Neuronal stem cell (in vitro differentiated cells): Measurements from ENCODE around the gene FBXO22.

Experiments used
- DNase-seq: peaks from one replicate; pipeline ENCODE4 v3.0.0-alpha.2; 2013; ENCODE audit warnings: low spot score
- H2AFZ ChIP-seq: one replicate; pipeline ENCODE4 v1.6.1; 2013; ENCODE audit warnings: mild to moderate bottlenecking, low read length, inconsistent platforms
- H2AK5ac ChIP-seq: 2 replicates; pipeline ENCODE4 v1.6.1; 2013; ENCODE audit warnings: low read depth, mild to moderate bottlenecking, inconsistent platforms, low read length, moderate library complexity, mixed read lengths
- H2BK120ac ChIP-seq: 2 replicates; pipeline ENCODE4 v1.6.1; 2013; ENCODE audit warnings: low read depth, mild to moderate bottlenecking, inconsistent platforms, low read length, moderate library complexity, mixed read lengths
- H2BK12ac ChIP-seq: one replicate; pipeline ENCODE4 v1.6.1; 2013; ENCODE audit warnings: low read length, inconsistent platforms
- H2BK15ac ChIP-seq: 2 replicates; pipeline ENCODE4 v1.6.1; 2013; ENCODE audit warnings: mild to moderate bottlenecking, low read length, inconsistent platforms, mixed read lengths
- H2BK5ac ChIP-seq: one replicate; pipeline ENCODE4 v1.6.1; 2013; ENCODE audit warnings: inconsistent platforms, mild to moderate bottlenecking, low read length, moderate library complexity
- H3K14ac ChIP-seq: one replicate; pipeline ENCODE4 v1.6.1; 2013; ENCODE audit warnings: low read length, inconsistent platforms
- H3K18ac ChIP-seq: 2 replicates; pipeline ENCODE4 v1.6.1; 2013; ENCODE audit warnings: low read length, inconsistent platforms
- H3K23ac ChIP-seq: 2 replicates; pipeline ENCODE4 v1.6.1; 2013; ENCODE audit warnings: low read depth, mild to moderate bottlenecking, mixed read lengths, low read length, inconsistent platforms; ENCODE audit not compliant: poor library complexity
- H3K27ac ChIP-seq: replicated peaks from 3 replicates; pipeline ENCODE4 v1.5.1; 2013; ENCODE audit warnings: low read length, inconsistent platforms
- H3K27me3 ChIP-seq, 3 experiments: 2 replicates each; pipeline ENCODE4 v1.6.1; 2013; ENCODE audit warnings: low read length in 3 of 3, mild to moderate bottlenecking in 2 of 3, inconsistent platforms in 1 of 3, low read depth in 1 of 3, mixed read lengths in 1 of 3, moderate library complexity in 1 of 3; ENCODE audit not compliant: control insufficient read depth in 3 of 3, insufficient read depth in 3 of 3
- H3K36me3 ChIP-seq, 2 donors: replicated peaks in 1 of 2; 2 replicates each; pipeline ENCODE4 v1.6.1; 2013; ENCODE audit warnings: low read length in 2 of 2; ENCODE audit not compliant: control insufficient read depth in 2 of 2, insufficient read depth in 2 of 2
- H3K4ac ChIP-seq: 2 replicates; pipeline ENCODE4 v1.6.1; 2013; ENCODE audit warnings: inconsistent platforms, mild to moderate bottlenecking, low read length, moderate library complexity
- H3K4me1 ChIP-seq, 2 donors: 1 replicate in 1 of 2; 2 replicates in 1 of 2; pipeline ENCODE4 v1.6.1; 2013; ENCODE audit warnings: low read length in 2 of 2, low read depth in 1 of 2; ENCODE audit not compliant: control insufficient read depth in 2 of 2, insufficient read depth in 1 of 2
- H3K4me2 ChIP-seq: one replicate; pipeline ENCODE4 v1.6.1; 2013; ENCODE audit warnings: mild to moderate bottlenecking, low read length, inconsistent platforms; ENCODE audit not compliant: insufficient read depth, poor library complexity, severe bottlenecking
- H3K4me3 ChIP-seq, 2 donors: 2 replicates each; pipeline ENCODE4 v1.5.1; 2013; ENCODE audit warnings: low read length in 2 of 2, mild to moderate bottlenecking in 2 of 2, inconsistent platforms in 1 of 2, moderate library complexity in 1 of 2
- H3K79me1 ChIP-seq: one replicate; pipeline ENCODE4 v1.6.1; 2013; ENCODE audit warnings: low read depth, mild to moderate bottlenecking, inconsistent platforms, low read length, moderate library complexity
- H3K9ac ChIP-seq: one replicate; pipeline ENCODE4 v1.6.1; 2013; ENCODE audit warnings: mild to moderate bottlenecking, low read depth, low read length, inconsistent platforms; ENCODE audit not compliant: poor library complexity
- H3K9me3 ChIP-seq, 2 donors: replicated peaks in 1 of 2; 2 replicates each; pipeline versions ENCODE3 to v1.6.1; 2013; ENCODE audit warnings: low read length in 2 of 2, mild to moderate bottlenecking in 2 of 2, inconsistent platforms in 1 of 2, low read depth in 1 of 2, mixed read lengths in 1 of 2, moderate library complexity in 1 of 2; ENCODE audit not compliant: control insufficient read depth in 2 of 2, insufficient read depth in 1 of 2
- H4K8ac ChIP-seq: one replicate; pipeline ENCODE4 v1.6.1; 2013; ENCODE audit warnings: low read depth, mild to moderate bottlenecking, inconsistent platforms, low read length, moderate library complexity
- H4K91ac ChIP-seq: one replicate; pipeline ENCODE4 v1.6.1; 2013; ENCODE audit warnings: low read length, low read depth, mild to moderate bottlenecking, inconsistent platforms; ENCODE audit not compliant: poor library complexity
- WGBS, 2 donors: extraction: QIAGEN DNeasy Blood & Tissue Kit; methylation state at CpG; one replicate each; pipeline ENCODE4 v1.1.7; 2013; ENCODE audit warnings: missing lambda C conversion rate in 2 of 2, mixed read lengths in 1 of 2; ENCODE audit not compliant: insufficient read length in 2 of 2, insufficient replicate concordance in 1 of 2; ENCODE audit errors: extremely low coverage in 2 of 2; 5-methylcytosine and 5-hydroxymethylcytosine counted together

The FBXO22 gene

DNA sequence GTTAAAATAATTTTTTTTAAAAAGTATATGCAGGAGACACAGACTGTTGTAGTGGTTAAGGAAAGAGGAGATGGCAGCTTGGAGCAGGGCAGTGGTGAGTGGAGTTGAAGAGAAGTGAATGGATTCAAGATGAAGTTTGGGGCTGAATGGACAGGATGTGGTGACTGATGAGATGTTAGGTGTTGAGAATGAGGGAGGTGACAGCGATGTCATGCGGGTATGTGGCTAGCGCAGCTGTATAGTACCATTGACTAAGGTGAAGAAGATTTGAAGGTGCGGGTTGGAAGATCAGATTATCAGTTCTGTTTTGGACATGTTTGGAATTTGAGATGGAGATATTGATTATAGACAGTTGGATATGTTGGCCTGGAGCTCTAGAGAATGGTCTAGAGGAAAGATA, 20.1 kb downstream of the FBXO22 start:
- Histone ChIP-seq H3K4me2 (no peak overlapping the region), H2AK5ac (no peak overlapping the region), H3K36me3 (peaks cover 15 to 95% of the 10 kb centered on the region in 2 donors), H2BK15ac (no peak overlapping the region), H2AFZ (no peak overlapping the region), H3K9ac (no peak overlapping the region), H4K8ac (no peak overlapping the region), H3K14ac (no peak overlapping the region), H2BK120ac (no peak overlapping the region), H3K23ac (no peak overlapping the region), H3K9me3 (no peaks in the 10 kb centered on the region), H3K4me1 (no peaks in the 10 kb centered on the region), H3K4me3 (no peak overlapping the region), H3K79me1 (no peaks in the 10 kb centered on the region), H2BK5ac (no peak overlapping the region), H3K4ac (no peak overlapping the region), H3K27ac (no peak overlapping the region), H3K18ac (no peak overlapping the region), H4K91ac (no peak overlapping the region), H2BK12ac (no peak overlapping the region), H3K27me3 (no peaks in the 10 kb centered on the region)
- no peak for DNase-seq
- WGBS, 2 donors, result 100% methylated on average over 1 of the region's 4 CpGs; no CpG with 5 or more reads in 1 of the 2 donors

DNA sequence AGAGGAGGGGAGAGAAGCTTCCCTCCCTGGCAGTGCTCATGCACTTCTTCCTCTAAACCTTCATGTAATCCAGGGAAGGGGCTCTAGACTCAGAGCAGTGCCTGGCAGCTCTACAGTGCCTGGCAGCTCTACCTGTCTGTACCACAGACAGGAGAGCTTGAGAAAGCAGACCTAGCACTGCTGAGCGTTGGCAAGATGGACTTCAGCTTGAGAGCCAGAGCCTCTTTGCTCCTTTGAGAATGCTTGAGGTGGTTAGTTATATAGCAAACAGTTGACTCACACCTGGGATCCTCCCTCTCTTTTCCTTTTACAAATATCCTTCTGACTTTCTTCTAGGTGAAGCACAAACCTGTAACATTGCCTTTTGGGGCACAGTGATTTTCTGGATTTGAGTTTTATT, 20.9 kb downstream of the FBXO22 start:
- Histone ChIP-seq H3K4me3 (no peak overlapping the region), H3K27me3 (no peaks in the 10 kb centered on the region), H3K23ac (no peak overlapping the region), H3K36me3 (peaks cover 14 to 95% of the 10 kb centered on the region in 2 donors), H3K4me1 (no peaks in the 10 kb centered on the region), H3K79me1 (no peaks in the 10 kb centered on the region), H2BK12ac (no peak overlapping the region), H2BK15ac (no peak overlapping the region), H3K27ac (no peak overlapping the region), H2AFZ (no peak overlapping the region), H2AK5ac (no peak overlapping the region), H3K18ac (no peak overlapping the region), H4K91ac (no peak overlapping the region), H3K14ac (no peak overlapping the region), H3K4me2 (no peak overlapping the region), H3K9ac (peak overlapping the region; percentile 38), H2BK5ac (no peak overlapping the region), H2BK120ac (no peak overlapping the region), H4K8ac (no peak overlapping the region), H3K9me3 (no peaks in the 10 kb centered on the region), H3K4ac (no peak overlapping the region)
- DNase-seq, result no peak
- WGBS, 2 donors, result no CpG with 5 or more reads among the region's 1 CpG

- H3K4me3 ChIP-seq, result no peak overlapping the region
- no peak overlapping the region for H3K14ac ChIP-seq
- no peak overlapping the region for H2BK12ac ChIP-seq
- H2BK15ac ChIP-seq, result no peak overlapping the region
- H4K91ac ChIP-seq, result no peak overlapping the region
- no peak overlapping the region for H3K9ac ChIP-seq
- H3K4me1 ChIP-seq, result no peaks in the 10 kb centered on the region
- H2AFZ ChIP-seq, result no peak overlapping the region
- H2BK120ac ChIP-seq, result no peak overlapping the region
- H2AK5ac ChIP-seq, result no peak overlapping the region
- peaks cover 13 to 95% of the 10 kb centered on the region in 2 donors for H3K36me3 ChIP-seq
- no CpG with 5 or more reads among the region's 2 CpGs for whole genome bisulfite sequencing, 2 donors
- H3K4ac ChIP-seq, result no peak overlapping the region
- no peak overlapping the region for H3K23ac ChIP-seq
- no peak overlapping the region for H2BK5ac ChIP-seq
- no peaks in the 10 kb centered on the region for H3K79me1 ChIP-seq
- no peaks in the 10 kb centered on the region for H3K27me3 ChIP-seq
- no peak for DNase-seq
- no peaks in the 10 kb centered on the region for H3K9me3 ChIP-seq
- H4K8ac ChIP-seq, result no peak overlapping the region
- no peak overlapping the region for H3K27ac ChIP-seq
- H3K18ac ChIP-seq, result no peak overlapping the region
- H3K4me2 ChIP-seq, result no peak overlapping the region
Observed at GRCh38 chr15:75925440-75925839, 21.8 kb downstream of the FBXO22 start.

DNA sequence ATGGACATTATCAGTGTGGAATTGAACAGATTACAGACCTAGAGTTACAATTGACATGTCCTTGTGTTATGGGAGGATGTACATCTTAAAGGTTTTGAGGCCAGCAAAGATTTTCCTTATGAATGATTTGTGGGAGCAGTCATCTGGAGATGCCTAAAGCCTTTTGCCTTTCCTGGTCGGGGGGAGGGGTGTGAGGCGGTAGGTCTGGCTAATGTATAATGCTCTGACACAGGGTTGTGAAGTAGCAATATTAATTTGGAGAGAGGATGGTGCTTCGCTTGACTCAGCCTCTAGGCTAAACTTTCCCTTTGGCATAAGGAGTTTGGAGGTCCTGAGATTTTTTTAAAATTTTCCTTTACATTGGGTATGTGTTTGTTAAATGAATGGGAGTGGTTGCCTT, 23.3 kb downstream of the FBXO22 start:
- no peak overlapping the region for H3K4ac ChIP-seq
- H4K8ac ChIP-seq, result no peak overlapping the region
- peaks cover 15 to 96% of the 10 kb centered on the region in 2 donors for H3K36me3 ChIP-seq
- H3K4me3 ChIP-seq, result no peak overlapping the region
- H3K27me3 ChIP-seq, result no peaks in the 10 kb centered on the region
- no peak overlapping the region for H3K27ac ChIP-seq
- no peak overlapping the region for H3K18ac ChIP-seq
- no peak overlapping the region for H3K23ac ChIP-seq
- no peak overlapping the region for H4K91ac ChIP-seq
- no peaks in the 10 kb centered on the region for H3K4me1 ChIP-seq
- H2BK120ac ChIP-seq, result no peak overlapping the region
- no peak overlapping the region for H2AK5ac ChIP-seq
- no peak overlapping the region for H3K9ac ChIP-seq
- DNase-seq, result no peak
- H2BK15ac ChIP-seq, result no peak overlapping the region
- no peak overlapping the region for H3K14ac ChIP-seq
- no peak overlapping the region for H2AFZ ChIP-seq
- no peaks in the 10 kb centered on the region for H3K79me1 ChIP-seq
- no CpG with 5 or more reads among the region's 3 CpGs for WGBS, 2 donors
- H2BK12ac ChIP-seq, result no peak overlapping the region
- no peak overlapping the region for H3K4me2 ChIP-seq
- H3K9me3 ChIP-seq, result no peaks in the 10 kb centered on the region
- H2BK5ac ChIP-seq, result no peak overlapping the region
